ENCODE measurements around the gene CATSPER3. TPM values are rescaled to one million over a fixed set of nuclear protein-coding genes. Genes with fewer than 3 reads are reported as not detected.

Gene CATSPER3
- total and polyA plus RNA-seq, 2 of the 8 experiments (the other 6 are each of a cell fraction or from before 2014, with no cell fraction given) = 0.62 TPM; not detected in 1

- no peak for TF ChIP-seq TBP (IDR thresholded peaks at IDR 0.05; ENCODE audit: low read depth, low read length)
- peak; percentile 49 for TF ChIP-seq MAX (IDR thresholded peaks at IDR 0.05)
- peak; percentile 93 for TF ChIP-seq EZH2 (IDR thresholded peaks at IDR 0.05; ENCODE audit: low read depth, low read length, severe bottlenecking)
- TF ChIP-seq SUZ12 (IDR thresholded peaks at IDR 0.05; ENCODE audit: low read length) = peak; percentile 93; the same call in 1 of the 2 replicates
- no peak for TF ChIP-seq SAP30 (IDR thresholded peaks at IDR 0.05; ENCODE audit: insufficient read depth, insufficient replicate concordance, low read length)
- 0 out of 2 replicates have a peak, but pooled peaks have one; percentile 28 for TF ChIP-seq E2F6 (IDR thresholded peaks at IDR 0.05)
- TF ChIP-seq CREB1 (IDR thresholded peaks at IDR 0.05) = no peak
- TF ChIP-seq HDAC6 (IDR thresholded peaks at IDR 0.05; ENCODE audit: low read depth, low read length) = no peak
- TF ChIP-seq KDM4A (IDR thresholded peaks at IDR 0.05; ENCODE audit: low read depth, low read length, severe bottlenecking) = peak; percentile 83
- TF ChIP-seq BACH1 (IDR thresholded peaks at IDR 0.05; ENCODE audit: low read length) = peak; percentile 49; the same call in 1 of the 2 replicates
- no peak for TF ChIP-seq JUN (IDR thresholded peaks at IDR 0.05; ENCODE audit: low read depth, low read length)
- peak; percentile 34; the same call in 1 of the 2 replicates for TF ChIP-seq SP1 (IDR thresholded peaks at IDR 0.05; ENCODE audit: low read depth, low read length)
- TF ChIP-seq TEAD4 (IDR thresholded peaks at IDR 0.05; ENCODE audit: low read depth, low read length) = no peak
- TF ChIP-seq SIN3A (conservative IDR thresholded peaks at IDR 0.05 in 1 of 2, IDR thresholded peaks at IDR 0.05 in 1 of 2; ENCODE audit: low read depth in 1 of 2, low read length in 2 of 2) = no peak; a peak in 1 of 4 replicates
- peak; percentile 98 for TF ChIP-seq CTBP2 (IDR thresholded peaks at IDR 0.05; ENCODE audit: borderline replicate concordance, insufficient read depth, insufficient read length, low read length)
- no peak for TF ChIP-seq SP4 (IDR thresholded peaks at IDR 0.05; ENCODE audit: low read length)
- TF ChIP-seq RBBP5 (IDR thresholded peaks at IDR 0.05; ENCODE audit: borderline replicate concordance, low read depth, low read length) = peak; percentile 81; the same call in 1 of the 2 replicates
- TF ChIP-seq MAFK (IDR thresholded peaks at IDR 0.05; ENCODE audit: low read depth, low read length) = no peak
- no peak for TF ChIP-seq EP300 (IDR thresholded peaks at IDR 0.05; ENCODE audit: borderline replicate concordance in 1 of 2, low read depth in 2 of 2, low read length in 2 of 2)
- peak; percentile 80 for TF ChIP-seq ASH2L (IDR thresholded peaks at IDR 0.05; ENCODE audit: low read length)
Measured at GRCh38 chr5:135030956-135031812, 63.5 kb downstream of the CATSPER3 start (continued).
